HEK293T (cell line): ENCODE results near the gene CCDC141.
A peak's percentile ranks its signal among the peaks of the same experiment; 100 is the strongest.

ENCODE experiments used
- CTCF ChIA-PET: fragments of 350-600 bp; formaldehyde crosslinking; extraction: SDS; loops from one replicate; lab custom pipeline; 2021; ENCODE audit warnings: antibody characterized with exemption, inconsistent platforms; lab: Yijun Ruan, JAX
- POLR2A ChIA-PET: fragments of 350-600 bp; formaldehyde crosslinking; extraction: SDS; loops from one replicate; lab custom pipeline; 2020; ENCODE audit warnings: antibody characterized with exemption, inconsistent platforms; lab: Yijun Ruan, JAX
- DNase-seq: peaks from one replicate; pipeline ENCODE4 v3.0.0; 2012; ENCODE audit warnings: mixed read lengths; ENCODE audit errors: extremely low spot score
- ARNT ChIP-seq: fragments of 450-650 bp; IDR thresholded peaks from 2 replicates; pipeline ENCODE4 v1.6.1; 2017; ENCODE audit warnings: mild to moderate bottlenecking
- BHLHE40 ChIP-seq: fragments of 450-650 bp; IDR thresholded peaks from 2 replicates; pipeline ENCODE4 v1.6.1; 2016; ENCODE audit warnings: mild to moderate bottlenecking, moderate library complexity, borderline replicate concordance
- CTBP1 ChIP-seq: fragments of 450-650 bp; IDR thresholded peaks from 2 replicates; pipeline ENCODE4 v1.6.1; 2016; ENCODE audit warnings: borderline replicate concordance
- ELF4 ChIP-seq: fragments of 450-650 bp; IDR thresholded peaks from 2 replicates; pipeline ENCODE4 v1.6.1; 2017; ENCODE audit warnings: antibody characterized with exemption
- FOXA1 ChIP-seq: fragments of 450-650 bp; IDR thresholded peaks from 2 replicates; pipeline ENCODE4 v1.6.1; 2016; ENCODE audit warnings: mild to moderate bottlenecking
- FOXK2 ChIP-seq: fragments of 450-650 bp; IDR thresholded peaks from 2 replicates; pipeline ENCODE4 v1.6.1; 2016; ENCODE audit warnings: mild to moderate bottlenecking
- FOXM1 ChIP-seq: fragments of 450-650 bp; IDR thresholded peaks from 2 replicates; pipeline ENCODE4 v1.6.1; 2017; ENCODE audit warnings: mild to moderate bottlenecking, borderline replicate concordance
- HDGF ChIP-seq: fragments of 450-650 bp; IDR thresholded peaks from 2 replicates; pipeline ENCODE4 v1.6.1; 2017; ENCODE audit warnings: antibody characterized with exemption, borderline replicate concordance
- L3MBTL2 ChIP-seq: fragments of 450-650 bp; conservative IDR thresholded peaks from 2 replicates; pipeline ENCODE4 v1.6.1; 2016; ENCODE audit warnings: mild to moderate bottlenecking
- LEF1 ChIP-seq: fragments of 450-650 bp; IDR thresholded peaks from 2 replicates; pipeline ENCODE4 v1.6.1; 2017; ENCODE audit warnings: mild to moderate bottlenecking, borderline replicate concordance
- NFRKB ChIP-seq: fragments of 450-650 bp; IDR thresholded peaks from 2 replicates; pipeline ENCODE4 v1.6.1; 2016; ENCODE audit warnings: mild to moderate bottlenecking, moderate library complexity
- SP1 ChIP-seq: fragments of 450-650 bp; IDR thresholded peaks from 2 replicates; pipeline ENCODE4 v1.6.1; 2017
- SUZ12 ChIP-seq: fragments of 450-650 bp; IDR thresholded peaks from 2 replicates; pipeline ENCODE4 v1.6.1; 2016; ENCODE audit warnings: mild to moderate bottlenecking
- TARDBP ChIP-seq: fragments of 450-650 bp; IDR thresholded peaks from 2 replicates; pipeline ENCODE4 v1.6.1; 2016
- ZNF384 ChIP-seq: fragments of 450-650 bp; IDR thresholded peaks from 2 replicates; pipeline ENCODE4 v1.6.1; 2016
- TF ChIP-seq, protein P1 (sequence below): fragments of 450-650 bp; IDR thresholded peaks from 2 replicates; pipeline ENCODE4 v1.6.1; 2016

Gene CCDC141

GRCh38 chr2:178933493-178933892, 116.4 kb downstream of the CCDC141 start:
- no peak for DNase-seq
- no peak for TF ChIP-seq L3MBTL2
- TF ChIP-seq FOXA1: no peak
- no peak for TF ChIP-seq SP1
- no peak for TF ChIP-seq LEF1
- TF ChIP-seq HDGF: no peak
- no peak for TF ChIP-seq TARDBP
- TF ChIP-seq ARNT: no peak
- TF ChIP-seq CTBP1: no peak
- TF ChIP-seq, protein P1, sequence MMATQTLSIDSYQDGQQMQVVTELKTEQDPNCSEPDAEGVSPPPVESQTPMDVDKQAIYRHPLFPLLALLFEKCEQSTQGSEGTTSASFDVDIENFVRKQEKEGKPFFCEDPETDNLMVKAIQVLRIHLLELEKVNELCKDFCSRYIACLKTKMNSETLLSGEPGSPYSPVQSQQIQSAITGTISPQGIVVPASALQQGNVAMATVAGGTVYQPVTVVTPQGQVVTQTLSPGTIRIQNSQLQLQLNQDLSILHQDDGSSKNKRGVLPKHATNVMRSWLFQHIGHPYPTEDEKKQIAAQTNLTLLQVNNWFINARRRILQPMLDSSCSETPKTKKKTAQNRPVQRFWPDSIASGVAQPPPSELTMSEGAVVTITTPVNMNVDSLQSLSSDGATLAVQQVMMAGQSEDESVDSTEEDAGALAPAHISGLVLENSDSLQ: no peak
- no peak for TF ChIP-seq FOXM1
- no peak for TF ChIP-seq FOXK2
- TF ChIP-seq ZNF384: no peak
- no peak for TF ChIP-seq SUZ12
- no peak for TF ChIP-seq NFRKB
- POLR2A ChIA-PET: no interaction called here
- CTCF ChIA-PET: interaction anchor here (0.5 kb wide), 1 partner anchor 42 kb away, joined by 4 read pairs; no protein-coding TSS in a partner anchor

- ChIA-PET POLR2A (no interaction called here), CTCF (no interaction called here)
- no peak for DNase-seq
- TF ChIP-seq BHLHE40: no peak
- no peak for TF ChIP-seq SUZ12
- no peak for TF ChIP-seq ELF4
- no peak for TF ChIP-seq ZNF384
- no peak for TF ChIP-seq FOXA1
Observed at GRCh38 chr2:178928077-178928476, 121.9 kb downstream of the CCDC141 start.

DNA sequence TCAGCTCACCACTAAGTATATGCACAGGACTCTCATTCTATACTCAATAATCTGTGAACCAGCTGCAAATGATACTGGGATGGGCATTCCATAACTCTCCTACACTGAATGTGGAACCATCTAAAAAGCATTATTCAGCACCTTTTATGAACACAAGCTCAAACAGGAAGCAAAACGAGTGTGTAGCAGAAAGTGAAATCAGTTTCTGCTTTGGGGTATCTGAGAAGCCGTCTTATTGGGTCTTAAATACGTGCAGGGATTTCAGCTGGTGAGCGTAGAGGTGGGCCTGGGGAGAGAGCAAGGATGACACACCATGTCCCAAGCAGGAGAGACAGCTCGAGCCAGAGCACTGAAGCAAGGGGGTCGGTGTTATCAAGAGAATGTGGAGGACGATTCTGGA, 122.8 kb downstream of the CCDC141 start:
- POLR2A ChIA-PET: no interaction called here
- CTCF ChIA-PET: no interaction called here
- DNase-seq: no peak
- TF ChIP-seq FOXM1: no peak

DNA sequence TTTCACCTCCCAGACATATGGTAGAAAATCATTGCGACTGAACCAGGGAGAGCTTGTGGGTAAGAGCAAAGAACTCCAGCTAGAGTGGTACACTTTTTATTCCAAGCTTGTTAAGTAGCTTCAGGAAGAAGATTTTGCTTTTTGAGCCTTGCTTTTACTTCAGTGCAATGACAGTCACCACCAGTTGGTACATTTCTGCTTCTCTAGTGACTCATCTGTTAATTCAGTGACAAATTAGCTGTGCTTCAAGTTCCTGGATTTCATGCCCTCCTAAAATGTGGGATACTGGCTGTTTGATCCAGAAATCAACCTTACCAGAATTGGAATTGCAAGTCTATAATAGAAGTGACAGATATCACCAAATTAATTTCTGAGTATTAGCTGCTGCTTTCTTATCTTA, 125.1 kb downstream of the CCDC141 start:
- CTCF ChIA-PET: no interaction called here
- no peak for DNase-seq
- TF ChIP-seq SUZ12 (no peak), ELF4 (no peak), HDGF (no peak)
- POLR2A ChIA-PET: no interaction called here

GRCh38 chr2:178923546-178923945, 126.4 kb downstream of the CCDC141 start:
- no peak for DNase-seq
- CTCF ChIA-PET: interaction anchor here (0.7 kb wide), 1 partner anchor 193 kb away, joined by 3 read pairs; no protein-coding TSS in a partner anchor
- POLR2A ChIA-PET: no interaction called here

DNA sequence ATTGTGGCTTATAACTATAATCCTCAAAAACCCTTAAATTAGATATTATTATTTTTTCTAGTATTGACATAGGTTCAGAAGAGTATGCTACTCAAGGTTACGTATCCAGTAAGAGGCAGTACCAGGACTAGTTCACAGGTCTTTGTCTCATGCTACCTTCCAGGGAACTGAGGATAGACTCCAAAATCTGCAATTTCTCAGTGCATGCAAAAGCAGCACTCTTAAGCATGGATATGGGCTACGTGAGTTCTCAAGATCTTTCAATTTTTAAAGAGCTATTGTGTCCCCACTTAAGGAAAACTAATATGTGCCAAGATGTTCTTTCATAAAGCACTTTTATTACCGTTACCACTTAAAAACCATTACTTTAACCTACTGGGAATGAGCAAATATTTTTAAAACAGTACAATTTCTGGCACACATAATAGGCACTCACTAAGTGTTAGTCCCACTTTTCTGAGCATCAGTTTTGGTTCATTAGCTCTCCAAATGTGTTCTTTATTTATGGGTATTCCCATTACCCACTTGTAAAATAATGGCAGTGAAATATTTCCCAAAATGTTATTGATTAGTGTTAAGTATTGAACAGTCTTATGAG, 128.9 kb downstream of the CCDC141 start:
- ChIA-PET CTCF (no interaction called here), POLR2A (no interaction called here)
- DNase-seq: no peak
- TF ChIP-seq CTBP1: no peak

More at GRCh38 chr2:178923546-178923945, 126.4 kb downstream of the CCDC141 start:
- TF ChIP-seq FOXA1 (no peak), HDGF (no peak), ZNF384 (no peak), L3MBTL2 (no peak), LEF1 (no peak), TARDBP (no peak)

- TF ChIP-seq CTBP1 (no peak), LEF1 (no peak)
- ChIA-PET CTCF (no interaction called here), POLR2A (no interaction called here)
- no peak for DNase-seq
Observed at GRCh38 chr2:178917555-178917954, 132.4 kb downstream of the CCDC141 start.

GRCh38 chr2:178915423-178916173, 134.3 kb downstream of the CCDC141 start:
- CTCF ChIA-PET: interaction anchor here (0.7 kb wide), 2 partner anchors 393 to 526 kb away, joined by 3 read pairs; no protein-coding TSS in a partner anchor
- TF ChIP-seq NFRKB: no peak
- POLR2A ChIA-PET: no interaction called here
- no peak for DNase-seq

GRCh38 chr2:178914259-178914849, 135.6 kb downstream of the CCDC141 start:
- DNase-seq: peak; percentile 71
- ChIA-PET POLR2A (no interaction called here), CTCF (no interaction called here)
- TF ChIP-seq, protein P1: no peak
- TF ChIP-seq SUZ12 (no peak), FOXA1 (no peak), ARNT (no peak), ZNF384 (no peak), ELF4 (no peak), SP1 (no peak), HDGF (no peak), FOXM1 (no peak), TARDBP (no peak), NFRKB (no peak)
